HG03280 (cell line): ENCODE results near the gene ITPR3.

Source experiments
- ATAC-seq: cut with Tn5 transposase; IDR thresholded peaks from one replicate; pipeline ENCODE4 v1.9.1; 2021; ENCODE audit warnings: mild to moderate bottlenecking, moderate library complexity; ENCODE audit not compliant: unreplicated experiment

The ITPR3 gene

GRCh38 chr6:33620856-33621710 is at the start of gene ITPR3:
Gene ITPR3 (plus strand): TSS chr6:33621322. CDS start chr6:33621603, 281 bp downstream.
- peak; percentile 73 for ATAC-seq

GRCh38 chr6:33571637-33572316 is 49.3 kb upstream of the ITPR3 start:
- no peak for ATAC-seq

GRCh38 chr6:33575211-33575610 is 45.9 kb upstream of the ITPR3 start:
- no peak for ATAC-seq

GRCh38 chr6:33576668-33577067 is 44.5 kb upstream of the ITPR3 start:
- no peak for ATAC-seq

GRCh38 chr6:33577106-33577535 is 44.0 kb upstream of the ITPR3 start:
- no peak for ATAC-seq

GRCh38 chr6:33577718-33578117 is 43.4 kb upstream of the ITPR3 start:
- no peak for ATAC-seq

- no peak for ATAC-seq
Observed at GRCh38 chr6:33578164-33578563, 43.0 kb upstream of the ITPR3 start.

- ATAC-seq, result no peak
Observed at GRCh38 chr6:33578588-33579011, 42.5 kb upstream of the ITPR3 start.

GRCh38 chr6:33579828-33580714 is 41.1 kb upstream of the ITPR3 start, which contains the start of gene BAK1:
Gene BAK1 (minus strand): TSS chr6:33580276. CDS start chr6:33577604, 2,672 bp downstream.
- peak; percentile 94 for ATAC-seq

- no peak for ATAC-seq
Observed at GRCh38 chr6:33581186-33581585, 39.9 kb upstream of the ITPR3 start.

GRCh38 chr6:33583591-33584155 is 37.4 kb upstream of the ITPR3 start:
- no peak for ATAC-seq

- no peak for ATAC-seq
Observed at GRCh38 chr6:33584700-33585402, 36.3 kb upstream of the ITPR3 start.

- ATAC-seq, result peak; percentile 70
Observed at GRCh38 chr6:33585403-33586107, 35.6 kb upstream of the ITPR3 start.

GRCh38 chr6:33586108-33586640 is 34.9 kb upstream of the ITPR3 start:
- ATAC-seq, result no peak

- no peak for ATAC-seq
Observed at GRCh38 chr6:33587529-33587928, 33.6 kb upstream of the ITPR3 start.

- no peak for ATAC-seq
Observed at GRCh38 chr6:33588894-33589293, 32.2 kb upstream of the ITPR3 start.

GRCh38 chr6:33589392-33589730 is 31.8 kb upstream of the ITPR3 start:
- ATAC-seq, result no peak

- no peak for ATAC-seq
Observed at GRCh38 chr6:33589731-33590530, 31.2 kb upstream of the ITPR3 start.
